SU-DHL-6 (cell line): ENCODE measurements around the gene BCAS3.

Source experiments
- EZH2phosphoT487 ChIP-seq: fragments of 200-600 bp; sonication (generic), shearing (Covaris generic); conservative IDR thresholded peaks from 2 replicates; pipeline ENCODE4 v1.6.1; 2018; ENCODE audit warnings: mild to moderate bottlenecking, antibody characterized with exemption, low read length, moderate library complexity, mixed read lengths
- TF ChIP-seq, protein P1 (sequence below): fragments of 200-600 bp; sonication (generic); IDR thresholded peaks from one replicate; pipeline ENCODE4 v1.5.1; 2017; ENCODE audit warnings: antibody characterized with exemption, mild to moderate bottlenecking, low read length, moderate library complexity; ENCODE audit not compliant: insufficient read depth, poor library complexity, severe bottlenecking

DNA sequence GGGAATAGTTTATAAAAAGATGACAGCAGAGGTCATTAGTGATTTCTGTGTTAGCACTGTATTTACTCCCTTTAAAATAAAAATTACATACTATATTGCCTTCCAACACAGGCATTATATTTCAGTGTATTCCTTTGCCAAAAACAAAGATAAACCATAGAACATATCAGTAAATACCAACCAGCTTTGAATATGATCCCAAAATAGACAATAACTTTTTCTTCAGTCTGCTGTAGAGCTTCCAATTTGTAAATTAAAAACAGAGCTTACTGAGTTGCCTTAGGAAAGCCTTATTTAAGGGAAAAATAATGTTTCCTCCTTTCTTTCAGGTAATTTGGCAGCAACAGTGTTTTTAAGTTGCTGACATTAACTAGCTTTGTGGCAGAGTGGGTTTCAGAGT, 369.9 kb downstream of the BCAS3 start:
- TF ChIP-seq, protein P1, sequence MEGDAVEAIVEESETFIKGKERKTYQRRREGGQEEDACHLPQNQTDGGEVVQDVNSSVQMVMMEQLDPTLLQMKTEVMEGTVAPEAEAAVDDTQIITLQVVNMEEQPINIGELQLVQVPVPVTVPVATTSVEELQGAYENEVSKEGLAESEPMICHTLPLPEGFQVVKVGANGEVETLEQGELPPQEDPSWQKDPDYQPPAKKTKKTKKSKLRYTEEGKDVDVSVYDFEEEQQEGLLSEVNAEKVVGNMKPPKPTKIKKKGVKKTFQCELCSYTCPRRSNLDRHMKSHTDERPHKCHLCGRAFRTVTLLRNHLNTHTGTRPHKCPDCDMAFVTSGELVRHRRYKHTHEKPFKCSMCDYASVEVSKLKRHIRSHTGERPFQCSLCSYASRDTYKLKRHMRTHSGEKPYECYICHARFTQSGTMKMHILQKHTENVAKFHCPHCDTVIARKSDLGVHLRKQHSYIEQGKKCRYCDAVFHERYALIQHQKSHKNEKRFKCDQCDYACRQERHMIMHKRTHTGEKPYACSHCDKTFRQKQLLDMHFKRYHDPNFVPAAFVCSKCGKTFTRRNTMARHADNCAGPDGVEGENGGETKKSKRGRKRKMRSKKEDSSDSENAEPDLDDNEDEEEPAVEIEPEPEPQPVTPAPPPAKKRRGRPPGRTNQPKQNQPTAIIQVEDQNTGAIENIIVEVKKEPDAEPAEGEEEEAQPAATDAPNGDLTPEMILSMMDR: no peak
- no peak for TF ChIP-seq EZH2phosphoT487
